Cardiac atrium fibroblast (primary cell): ENCODE data around the gene RNASE3. TPM values are rescaled to one million over a fixed set of nuclear protein-coding genes. Genes with fewer than 3 reads are reported as not detected.

Source experiments
- total RNA-seq: library from RNA; depleted of rRNA; stranded (reverse); fragments of >200 nt; gene quantifications from 2 replicates; pipeline ENCODE4 v1.2.3, GENCODE V29; 2015

The RNASE3 gene
- total RNA-seq: not detected in 2 replicates

GRCh38 chr14:20891126-20891825, at the start of gene RNASE3:
TSS of gene RNASE3 (plus strand) at chr14:20891385. CDS start at chr14:20891687, 302 bp downstream.

Other genes starting within 250 kb of the RNASE3 start
- gene OR6S1, start 249.7 kb upstream of the RNASE3 start, total RNA-seq: not detected in 2 replicates
- 43.9 and 53.5 TPM in 2 replicates for gene RNASE4, start 206.8 kb upstream of the RNASE3 start, total RNA-seq
- 19.0 and 24.7 TPM in 2 replicates for gene ANG, start 202.6 kb upstream of the RNASE3 start, total RNA-seq
- gene EDDM3A, start 145.5 kb upstream of the RNASE3 start, total RNA-seq: not detected in 2 replicates
- not detected in 2 replicates for gene EDDM3B, start 123.0 kb upstream of the RNASE3 start, total RNA-seq
- gene RNASE6, start 110.1 kb upstream of the RNASE3 start, total RNA-seq: not detected in 2 replicates
- 3.4 and 8.1 TPM in 2 replicates for gene RNASE1, start 88.5 kb upstream of the RNASE3 start, total RNA-seq
- not detected in 2 replicates for gene RNASE2, start 64.1 kb downstream of the RNASE3 start, total RNA-seq
- 36.8 and 104 TPM in 2 replicates for gene METTL17, start 98.6 kb downstream of the RNASE3 start, total RNA-seq
- gene SLC39A2, start 107.9 kb downstream of the RNASE3 start, total RNA-seq: not detected in 2 replicates
- gene NDRG2, start 133.7 kb downstream of the RNASE3 start, total RNA-seq: 14.7 and 16.4 TPM in 2 replicates
- not detected in 2 replicates for gene TPPP2, start 138.8 kb downstream of the RNASE3 start, total RNA-seq
- not detected in 2 replicates for gene RNASE13, start 143.4 kb downstream of the RNASE3 start, total RNA-seq
- gene RNASE7, start 151.0 kb downstream of the RNASE3 start, total RNA-seq: not detected in 2 replicates
- not detected in 2 replicates for gene RNASE8, start 166.4 kb downstream of the RNASE3 start, total RNA-seq
- gene ARHGEF40, start 178.9 kb downstream of the RNASE3 start, total RNA-seq: 27.3 and 38.1 TPM in 2 replicates
- gene ZNF219, start 207.3 kb downstream of the RNASE3 start, total RNA-seq: 7.9 and 8.1 TPM in 2 replicates
- not detected in 2 replicates for gene TMEM253, start 209.7 kb downstream of the RNASE3 start, total RNA-seq